Measurements from ENCODE around the gene LILRA5.
"Not testable (repeated sequence)": the region's sequence is repeated elsewhere in the genome, so short reads cannot be mapped to it uniquely, and the experiment has no call there.

LILRA5 gene

DNA sequence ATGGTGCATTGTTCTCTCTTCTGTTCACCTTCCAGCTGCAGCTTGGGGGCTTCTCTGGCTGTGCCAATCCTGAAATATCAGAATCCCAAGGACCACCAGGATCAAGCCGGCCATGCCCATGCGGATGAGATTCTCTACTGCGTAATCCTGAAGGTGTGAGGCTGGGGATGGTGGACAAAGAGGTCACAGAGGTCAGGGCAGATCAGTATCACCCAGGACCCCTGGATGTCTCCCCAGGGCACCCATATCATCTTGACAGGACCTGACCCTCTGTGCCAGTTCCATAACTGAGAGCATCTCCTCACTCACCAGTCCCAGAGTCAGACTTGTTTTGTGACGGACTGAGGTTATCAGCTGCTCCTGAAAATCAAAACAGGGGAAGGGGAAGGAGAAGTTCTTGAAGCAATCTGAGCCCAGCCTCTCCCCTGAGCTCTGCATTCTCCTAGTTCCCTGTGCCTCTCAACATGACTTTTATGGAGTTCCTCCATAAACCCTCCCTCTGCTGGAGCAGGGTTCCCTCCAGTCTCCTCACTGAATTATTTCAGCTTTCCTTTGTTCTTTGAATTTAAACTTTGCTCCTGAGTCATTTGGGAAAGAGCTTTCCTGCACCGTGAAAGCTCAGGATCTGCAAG, 5.5 kb downstream of the LILRA5 start:
- Mint-ChIP-seq H3K4me3 (no peak overlapping the region), H3K4me1 (ENCODE audit: low read depth) (peaks cover 16% of the 10 kb centered on the region), H3K27me3 (ENCODE audit: low read depth) (peaks cover 5% of the 10 kb centered on the region), H3K9me3 (no peaks in the 10 kb centered on the region), H3K36me3 (ENCODE audit: low read depth) (no peaks in the 10 kb centered on the region), H3K27ac (no peak overlapping the region)
- DNase-seq (ENCODE audit: low spot score), result no peak

- Mint-ChIP-seq H3K4me3 (peak overlapping the region; percentile 56), H3K27ac (peak overlapping the region; percentile 11), H3K36me3 (ENCODE audit: low read depth) (no peaks in the 10 kb centered on the region), H3K27me3 (ENCODE audit: low read depth) (peaks cover 8% of the 10 kb centered on the region), H3K9me3 (no peaks in the 10 kb centered on the region), H3K4me1 (ENCODE audit: low read depth) (peaks cover 18% of the 10 kb centered on the region)
- no peak for DNase-seq (ENCODE audit: low spot score)
These were observed 7.8 kb downstream of the LILRA5 start for GRCh38 chr19:54305141-54305540.

DNA sequence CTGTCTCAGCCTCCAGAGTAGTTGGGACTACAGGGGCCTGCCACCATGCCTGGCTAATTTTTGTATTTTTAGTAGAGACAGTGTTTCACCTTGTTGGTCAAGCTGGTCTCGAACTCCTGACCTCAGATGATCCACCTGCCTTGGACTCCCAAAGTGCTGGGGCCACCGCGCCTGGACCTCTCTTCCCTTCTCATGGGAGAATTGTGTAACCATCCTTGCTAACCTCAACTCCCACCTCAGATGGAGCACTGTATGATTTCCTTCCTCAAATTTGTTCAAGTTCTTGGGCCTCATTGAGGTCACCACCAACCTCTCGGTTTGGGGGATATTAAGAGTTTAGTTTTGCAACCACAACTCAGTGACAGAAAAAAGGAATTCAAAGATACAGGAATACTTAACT, 10.7 kb downstream of the LILRA5 start:
- peaks cover 18% of the 10 kb centered on the region for H3K4me1 Mint-ChIP-seq (ENCODE audit: low read depth)
- no peak overlapping the region for H3K4me3 Mint-ChIP-seq
- H3K36me3 Mint-ChIP-seq (ENCODE audit: low read depth), result no peaks in the 10 kb centered on the region
- H3K9me3 Mint-ChIP-seq, result no peaks in the 10 kb centered on the region
- no peak overlapping the region for H3K27ac Mint-ChIP-seq
- H3K27me3 Mint-ChIP-seq (ENCODE audit: low read depth), result peaks cover 10% of the 10 kb centered on the region
- DNase-seq (ENCODE audit: low spot score), result no peak

DNA sequence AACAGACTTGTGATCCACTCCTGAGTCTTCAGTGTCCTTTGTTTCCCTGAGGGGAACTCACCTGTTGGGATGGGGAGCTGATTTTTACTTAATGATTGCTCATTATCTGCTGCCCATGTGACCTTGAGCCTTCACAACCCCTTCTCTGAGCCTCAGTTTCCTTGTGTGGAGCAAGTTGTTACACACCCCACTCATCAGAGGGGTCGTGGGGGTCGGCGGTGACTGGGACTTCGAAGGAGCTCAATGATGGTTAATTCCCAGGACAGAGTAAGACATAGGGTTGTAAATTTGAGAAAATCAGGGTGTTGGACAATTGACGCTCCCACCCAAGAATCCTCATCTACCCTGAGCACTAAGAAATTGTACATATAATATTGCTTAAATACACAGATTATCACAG, 13.5 kb downstream of the LILRA5 start:
- Mint-ChIP-seq H3K4me1 (ENCODE audit: low read depth) (peaks cover 12% of the 10 kb centered on the region), H3K27ac (no peak overlapping the region), H3K4me3 (no peak overlapping the region), H3K9me3 (no peaks in the 10 kb centered on the region), H3K27me3 (ENCODE audit: low read depth) (peaks cover 10% of the 10 kb centered on the region), H3K36me3 (ENCODE audit: low read depth) (no peaks in the 10 kb centered on the region)
- no peak for DNase-seq (ENCODE audit: low spot score)

- Mint-ChIP-seq H3K4me1 (ENCODE audit: low read depth) (peaks cover 8% of the 10 kb centered on the region), H3K27me3 (ENCODE audit: low read depth) (peaks cover 10% of the 10 kb centered on the region), H3K4me3 (no peak overlapping the region), H3K9me3 (no peaks in the 10 kb centered on the region), H3K27ac (no peak overlapping the region), H3K36me3 (ENCODE audit: low read depth) (no peaks in the 10 kb centered on the region)
- DNase-seq (ENCODE audit: low spot score), result no peak
These were observed 13.9 kb downstream of the LILRA5 start for GRCh38 chr19:54299126-54299498.

- peaks cover 10% of the 10 kb centered on the region for H3K27me3 Mint-ChIP-seq (ENCODE audit: low read depth)
- peaks cover 2% of the 10 kb centered on the region for H3K4me1 Mint-ChIP-seq (ENCODE audit: low read depth)
- no peaks in the 10 kb centered on the region for H3K9me3 Mint-ChIP-seq
- no peak overlapping the region for H3K4me3 Mint-ChIP-seq
- no peaks in the 10 kb centered on the region for H3K36me3 Mint-ChIP-seq (ENCODE audit: low read depth)
- no peak for DNase-seq (ENCODE audit: low spot score)
- H3K27ac Mint-ChIP-seq, result no peak overlapping the region
These were observed 14.4 kb downstream of the LILRA5 start for GRCh38 chr19:54298357-54299125.

GRCh38 chr19:54297759-54298305, 15.1 kb downstream of the LILRA5 start:
- peaks cover 10% of the 10 kb centered on the region for H3K27me3 Mint-ChIP-seq (ENCODE audit: low read depth)

DNA sequence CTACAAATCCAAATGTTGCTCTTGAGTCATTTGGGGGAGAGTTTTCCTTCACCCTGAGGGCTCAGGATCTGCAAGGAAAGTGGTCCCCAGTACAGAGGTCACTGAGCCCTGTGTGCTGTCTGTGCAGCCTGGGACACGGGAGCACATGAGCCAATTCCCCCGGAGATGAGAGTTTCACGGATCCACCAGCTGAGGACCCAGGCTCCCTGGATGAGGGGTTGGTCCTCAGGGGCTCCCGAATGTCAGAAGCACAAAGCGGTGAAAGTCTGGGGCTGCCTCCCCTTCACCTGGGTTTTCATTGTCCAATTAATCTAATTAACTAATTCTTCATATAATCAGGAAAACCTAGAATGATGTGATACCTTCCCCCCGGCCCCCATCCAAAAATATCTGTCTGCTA, 18.4 kb downstream of the LILRA5 start:
- Mint-ChIP-seq H3K4me1 (ENCODE audit: low read depth) (peaks cover 2% of the 10 kb centered on the region), H3K27ac (no peak overlapping the region), H3K4me3 (no peak overlapping the region), H3K27me3 (ENCODE audit: low read depth) (peaks cover 5% of the 10 kb centered on the region), H3K9me3 (no peaks in the 10 kb centered on the region), H3K36me3 (ENCODE audit: low read depth) (no peaks in the 10 kb centered on the region)
- no peak for DNase-seq (ENCODE audit: low spot score)

More at GRCh38 chr19:54297759-54298305, 15.1 kb downstream of the LILRA5 start:
- Mint-ChIP-seq H3K4me3 (no peak overlapping the region), H3K4me1 (ENCODE audit: low read depth) (peaks cover 2% of the 10 kb centered on the region), H3K9me3 (no peaks in the 10 kb centered on the region), H3K27ac (no peak overlapping the region), H3K36me3 (ENCODE audit: low read depth) (no peaks in the 10 kb centered on the region)
- DNase-seq (ENCODE audit: low spot score), result no peak

DNA sequence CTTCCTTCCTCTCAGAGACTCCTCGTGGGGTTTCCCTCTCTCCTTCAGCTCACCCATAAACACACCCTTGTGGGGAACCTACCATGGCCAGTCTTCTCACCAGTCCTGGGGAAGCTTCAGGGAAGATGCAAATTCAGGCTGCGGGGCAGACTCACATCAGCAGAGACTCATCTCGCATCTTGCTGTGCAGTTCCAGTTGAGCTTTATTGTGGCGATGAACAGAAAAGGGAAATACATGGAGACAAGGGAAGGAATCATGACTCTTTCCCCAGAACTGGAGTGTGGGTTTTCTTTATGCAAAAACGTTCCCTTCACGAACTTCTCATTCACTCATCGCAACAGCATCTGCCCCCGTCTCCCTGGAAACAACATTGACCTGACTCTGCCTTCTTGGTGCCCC, 23.8 kb downstream of the LILRA5 start:
- not testable (repeated sequence) for H3K4me1 Mint-ChIP-seq (ENCODE audit: low read depth); H3K27me3 Mint-ChIP-seq (ENCODE audit: low read depth); H3K9me3 Mint-ChIP-seq; H3K36me3 Mint-ChIP-seq (ENCODE audit: low read depth); DNase-seq (ENCODE audit: low spot score); H3K4me3 Mint-ChIP-seq; H3K27ac Mint-ChIP-seq

GRCh38 chr19:54287456-54287855, 25.5 kb downstream of the LILRA5 start:
- no peak overlapping the region for H3K4me3 Mint-ChIP-seq
- no peaks in the 10 kb centered on the region for H3K9me3 Mint-ChIP-seq
- H3K27me3 Mint-ChIP-seq (ENCODE audit: low read depth), result peaks cover 19% of the 10 kb centered on the region
- DNase-seq (ENCODE audit: low spot score), result no peak
- peaks cover 5% of the 10 kb centered on the region for H3K4me1 Mint-ChIP-seq (ENCODE audit: low read depth)
- H3K36me3 Mint-ChIP-seq (ENCODE audit: low read depth), result no peaks in the 10 kb centered on the region
- no peak overlapping the region for H3K27ac Mint-ChIP-seq

GRCh38 chr19:54286283-54286682, 26.7 kb downstream of the LILRA5 start:
- peaks cover 28% of the 10 kb centered on the region for H3K27me3 Mint-ChIP-seq (ENCODE audit: low read depth)
- H3K27ac Mint-ChIP-seq; H3K4me3 Mint-ChIP-seq; H3K4me1 Mint-ChIP-seq (ENCODE audit: low read depth); DNase-seq (ENCODE audit: low spot score); H3K9me3 Mint-ChIP-seq; H3K36me3 Mint-ChIP-seq (ENCODE audit: low read depth): not testable (repeated sequence)

- not testable (repeated sequence) for H3K9me3 Mint-ChIP-seq; H3K36me3 Mint-ChIP-seq (ENCODE audit: low read depth); DNase-seq (ENCODE audit: low spot score); H3K4me3 Mint-ChIP-seq; H3K27ac Mint-ChIP-seq; H3K4me1 Mint-ChIP-seq (ENCODE audit: low read depth)
- H3K27me3 Mint-ChIP-seq (ENCODE audit: low read depth), result peaks cover 28% of the 10 kb centered on the region
These were observed 27.4 kb downstream of the LILRA5 start for GRCh38 chr19:54285427-54286056.

DNA sequence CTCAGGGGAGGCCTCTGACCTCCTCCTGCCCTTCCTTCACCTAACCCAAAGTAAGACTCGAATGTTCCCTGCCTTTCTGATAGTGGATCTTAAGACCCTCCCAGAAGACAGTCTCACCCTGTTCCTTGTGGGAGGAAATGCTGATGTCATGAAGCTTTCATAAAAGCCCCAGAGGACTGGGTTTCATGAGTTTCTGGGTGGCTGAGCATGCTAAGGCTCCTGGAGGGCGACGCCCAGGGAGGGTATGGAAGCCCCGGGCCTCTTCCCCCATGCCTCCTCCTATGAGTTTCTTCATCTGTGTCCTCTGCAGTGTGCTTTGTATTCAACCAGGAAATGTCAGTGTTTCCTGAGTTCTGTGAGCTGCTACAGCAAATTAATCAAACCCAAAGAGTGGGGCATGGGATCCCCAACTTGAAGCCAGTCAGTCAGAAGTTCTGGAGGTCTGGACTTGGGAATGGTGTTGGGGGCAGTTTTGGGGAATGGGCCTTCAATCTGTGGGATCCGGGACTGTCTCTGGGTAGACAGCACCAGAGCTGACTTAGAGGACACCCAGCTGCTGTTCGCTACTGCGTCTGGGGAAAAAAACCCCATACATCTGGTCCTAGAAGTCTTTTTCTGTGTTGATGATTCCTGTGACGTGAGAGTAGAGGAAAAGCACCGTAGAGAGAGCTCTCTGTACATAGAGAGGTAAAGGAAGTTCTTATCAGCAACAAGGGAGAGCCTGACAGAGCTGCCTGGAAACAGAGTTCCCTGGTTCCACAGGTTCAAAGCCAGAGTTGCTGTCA, 30.1 kb downstream of the LILRA5 start:
- no peak for DNase-seq (ENCODE audit: low spot score)
- Mint-ChIP-seq H3K27me3 (ENCODE audit: low read depth) (peaks cover 29% of the 10 kb centered on the region), H3K4me1 (ENCODE audit: low read depth) (peaks cover 5% of the 10 kb centered on the region), H3K4me3 (no peak overlapping the region), H3K27ac (no peak overlapping the region), H3K9me3 (no peaks in the 10 kb centered on the region), H3K36me3 (ENCODE audit: low read depth) (no peaks in the 10 kb centered on the region)

DNA sequence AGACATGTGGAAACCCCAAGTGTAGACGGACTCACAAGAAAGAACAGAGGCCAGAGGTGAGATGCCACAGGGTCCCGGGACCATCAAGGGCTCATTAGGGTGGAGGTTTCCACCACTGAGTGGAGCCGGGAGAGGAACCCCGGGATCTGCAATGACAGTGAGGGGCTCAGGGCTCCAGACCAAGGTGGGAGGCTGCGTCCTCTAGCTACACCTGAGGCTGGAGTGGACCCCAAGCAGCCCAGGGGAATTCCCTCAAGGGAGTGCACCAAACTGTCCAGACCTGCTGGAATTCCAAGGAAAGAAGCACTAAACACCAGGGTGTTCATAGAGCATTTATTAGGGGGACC, 31.3 kb downstream of the LILRA5 start:
- H3K4me3 Mint-ChIP-seq; H3K36me3 Mint-ChIP-seq (ENCODE audit: low read depth); H3K9me3 Mint-ChIP-seq; DNase-seq (ENCODE audit: low spot score); H3K4me1 Mint-ChIP-seq (ENCODE audit: low read depth); H3K27ac Mint-ChIP-seq: not testable (repeated sequence)
- H3K27me3 Mint-ChIP-seq (ENCODE audit: low read depth), result peaks cover 29% of the 10 kb centered on the region
